Natural killer cell (primary cell): Measurements from ENCODE around the gene MAP2. TPM values are rescaled to one million over a fixed set of nuclear protein-coding genes. Genes with fewer than 3 reads are reported as not detected.

ENCODE experiments used
- ATAC-seq, 3 donors: fragments of 150-1000 bp in 2 of 3; fragments of 200-7000 bp in 1 of 3; cut with Tn5 transposase; 1 replicate in 1 of 3; 2 replicates in 2 of 3; pipeline ENCODE4 v1.10.0; 2021; ENCODE audit warnings: mild to moderate bottlenecking in 2 of 3, moderate library complexity in 2 of 3
- DNase-seq, 2 donors: peaks; one replicate each; pipeline versions ENCODE4 v3.0.0 to v3.0.0-alpha.2; 2013 to 2021; ENCODE audit warnings: mixed read lengths in 1 of 2
- H3K27ac ChIP-seq: one replicate; pipeline ENCODE4 v1.5.1; 2013; ENCODE audit warnings: mild to moderate bottlenecking, low read length
- H3K27me3 ChIP-seq: one replicate; pipeline ENCODE4 v1.6.1; 2013; ENCODE audit warnings: low read length; ENCODE audit not compliant: control insufficient read depth, insufficient read depth
- H3K36me3 ChIP-seq: one replicate; pipeline ENCODE4 v1.6.1; 2013; ENCODE audit warnings: low read length; ENCODE audit not compliant: control insufficient read depth, insufficient read depth
- H3K4me1 ChIP-seq: one replicate; pipeline ENCODE4 v1.6.1; 2013; ENCODE audit warnings: low read length; ENCODE audit not compliant: control insufficient read depth, insufficient read depth
- H3K4me3 ChIP-seq: one replicate; pipeline ENCODE4 v1.5.1; 2013; ENCODE audit warnings: low read length
- H3K9me3 ChIP-seq: one replicate; pipeline ENCODE4 v1.6.1; 2013; ENCODE audit warnings: low read length; ENCODE audit not compliant: control insufficient read depth, insufficient read depth
- H3K27ac Mint-ChIP-seq, 2 donors: one replicate each; pipeline ENCODE4 v1.8.0; 2022; ENCODE audit warnings: mild to moderate bottlenecking in 2 of 2, mixed read lengths in 2 of 2, moderate library complexity in 1 of 2
- H3K27me3 Mint-ChIP-seq, 2 donors: one replicate each; pipeline ENCODE4 v1.8.0; 2022; ENCODE audit warnings: low read depth in 2 of 2, mixed read lengths in 2 of 2
- H3K36me3 Mint-ChIP-seq: one replicate; pipeline ENCODE4 v1.8.0; 2022; ENCODE audit warnings: mixed read lengths
- H3K4me1 Mint-ChIP-seq, 2 donors: one replicate each; pipeline ENCODE4 v1.8.0; 2022; ENCODE audit warnings: mixed read lengths in 2 of 2
- H3K4me3 Mint-ChIP-seq: one replicate; pipeline ENCODE4 v1.8.0; 2022; ENCODE audit warnings: mild to moderate bottlenecking, moderate library complexity, mixed read lengths
- H3K9me3 Mint-ChIP-seq, 2 donors: one replicate each; pipeline ENCODE4 v1.8.0; 2022; ENCODE audit warnings: mixed read lengths in 2 of 2
- WGBS: methylation state at CpG from one replicate; pipeline ENCODE4 v1.1.7; 2013; ENCODE audit warnings: missing lambda C conversion rate; ENCODE audit not compliant: insufficient coverage; 5-methylcytosine and 5-hydroxymethylcytosine counted together
- intact Hi-C: fragments of 100-400 bp; cut with micrococcal nuclease; formaldehyde crosslinking; loops from one replicate; pipeline ENCODE4 v1.14.2; 2022
- total RNA-seq, 4 donors: library from RNA; stranded (reverse); fragments of 120-200 nt in 1 of 4; gene quantifications; one replicate each; pipeline versions ENCODE4 v1.2.3 to v1.2.4, GENCODE V29; 2013 to 2022
- TF ChIP-seq, protein P1 (sequence below): fragments of 200-600 bp; IDR thresholded peaks from one replicate; pipeline ENCODE4 v1.8.0; 2022; ENCODE audit warnings: antibody characterized with exemption

Gene MAP2
- total RNA-seq, 3 donors from 2014 or later (not counting 1 experiment from before 2014, with no cell fraction given): not detected

DNA sequence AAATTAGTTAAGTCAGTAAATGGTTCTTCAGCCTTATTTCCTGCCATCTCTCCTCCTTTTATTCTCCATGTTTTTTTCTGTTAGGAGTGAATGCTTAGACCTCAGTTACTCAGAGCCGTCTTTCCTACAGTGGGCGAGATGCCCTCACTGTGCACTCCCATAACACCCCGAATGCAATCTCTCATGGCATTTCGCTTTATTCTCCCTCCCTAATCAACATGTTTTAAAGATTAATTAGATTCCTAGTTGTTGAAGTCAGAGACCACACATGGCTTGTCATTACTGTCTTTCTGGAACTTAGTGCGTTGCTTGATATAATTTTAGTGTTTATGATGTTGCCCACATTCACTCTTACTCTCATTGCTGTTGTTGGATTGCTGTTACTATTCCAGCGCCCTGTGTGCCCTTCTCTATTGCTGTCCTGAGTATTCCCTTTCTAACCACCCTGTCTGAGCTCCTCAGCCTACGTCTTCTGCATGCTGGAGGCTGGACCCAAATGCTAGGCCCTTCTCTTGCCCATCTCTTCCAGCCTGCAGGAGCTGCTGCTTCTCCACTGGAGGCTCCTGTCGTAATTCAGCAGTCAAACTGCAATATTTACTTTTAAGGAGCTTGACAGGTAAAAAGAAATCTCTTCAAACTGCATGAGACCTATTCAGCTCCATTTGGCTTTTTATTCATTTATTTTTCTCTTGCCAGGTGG lies 99.3 kb downstream of the MAP2 start:
- intact Hi-C loops: no loop called here
- Histone ChIP-seq H3K4me3 (no peak overlapping the region), H3K36me3 (no peaks in the 10 kb centered on the region), H3K9me3 (no peaks in the 10 kb centered on the region), H3K4me1 (no peaks in the 10 kb centered on the region), H3K27me3 (no peaks in the 10 kb centered on the region), H3K27ac (no peak overlapping the region)
- Mint-ChIP-seq H3K4me1 (no peaks in the 10 kb centered on the region), H3K4me3 (no peak overlapping the region), H3K27ac (no peak overlapping the region), H3K36me3 (no peaks in the 10 kb centered on the region), H3K9me3 (no peaks in the 10 kb centered on the region), H3K27me3 (no peaks in the 10 kb centered on the region)
- ATAC-seq: no peak
- WGBS: 85% methylated on average over 8 of the region's 8 CpGs
- TF ChIP-seq, protein P1, sequence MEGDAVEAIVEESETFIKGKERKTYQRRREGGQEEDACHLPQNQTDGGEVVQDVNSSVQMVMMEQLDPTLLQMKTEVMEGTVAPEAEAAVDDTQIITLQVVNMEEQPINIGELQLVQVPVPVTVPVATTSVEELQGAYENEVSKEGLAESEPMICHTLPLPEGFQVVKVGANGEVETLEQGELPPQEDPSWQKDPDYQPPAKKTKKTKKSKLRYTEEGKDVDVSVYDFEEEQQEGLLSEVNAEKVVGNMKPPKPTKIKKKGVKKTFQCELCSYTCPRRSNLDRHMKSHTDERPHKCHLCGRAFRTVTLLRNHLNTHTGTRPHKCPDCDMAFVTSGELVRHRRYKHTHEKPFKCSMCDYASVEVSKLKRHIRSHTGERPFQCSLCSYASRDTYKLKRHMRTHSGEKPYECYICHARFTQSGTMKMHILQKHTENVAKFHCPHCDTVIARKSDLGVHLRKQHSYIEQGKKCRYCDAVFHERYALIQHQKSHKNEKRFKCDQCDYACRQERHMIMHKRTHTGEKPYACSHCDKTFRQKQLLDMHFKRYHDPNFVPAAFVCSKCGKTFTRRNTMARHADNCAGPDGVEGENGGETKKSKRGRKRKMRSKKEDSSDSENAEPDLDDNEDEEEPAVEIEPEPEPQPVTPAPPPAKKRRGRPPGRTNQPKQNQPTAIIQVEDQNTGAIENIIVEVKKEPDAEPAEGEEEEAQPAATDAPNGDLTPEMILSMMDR: no peak
- DNase-seq: no peak

DNA sequence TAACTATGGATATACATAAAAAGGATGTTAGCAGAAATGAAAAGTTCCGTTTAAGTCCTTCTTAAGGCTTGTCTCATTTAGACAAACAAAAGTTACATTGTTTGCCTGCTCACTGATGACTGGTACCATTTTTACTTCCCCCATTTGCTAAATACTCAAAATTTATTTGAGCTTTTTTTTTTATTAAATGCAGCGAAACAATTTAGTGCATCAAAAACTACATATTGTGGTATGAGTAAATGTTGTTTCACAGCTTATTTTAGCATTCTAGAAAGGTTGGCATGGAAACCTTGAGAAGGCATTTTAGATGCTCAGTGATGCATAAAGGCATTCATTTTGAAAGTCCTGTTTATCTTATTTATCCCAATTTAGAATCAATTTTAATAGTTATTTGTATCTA lies 100.0 kb downstream of the MAP2 start:
- no peaks in the 10 kb centered on the region for H3K9me3 ChIP-seq
- H3K4me3 Mint-ChIP-seq: no peak overlapping the region
- WGBS: 57% methylated on average over 1 of the region's 2 CpGs
- ATAC-seq: no peak
- H3K4me1 ChIP-seq: no peaks in the 10 kb centered on the region
- no peaks in the 10 kb centered on the region for H3K27me3 Mint-ChIP-seq
- no peak overlapping the region for H3K27ac ChIP-seq
- H3K4me1 Mint-ChIP-seq: no peaks in the 10 kb centered on the region
- H3K9me3 Mint-ChIP-seq: peaks cover 0 to under 1% of the 10 kb centered on the region in 2 donors
- no peaks in the 10 kb centered on the region for H3K36me3 Mint-ChIP-seq
- intact Hi-C loops: no loop called here
- no peak for DNase-seq
- no peak overlapping the region for H3K27ac Mint-ChIP-seq
- no peak overlapping the region for H3K4me3 ChIP-seq
- no peaks in the 10 kb centered on the region for H3K36me3 ChIP-seq
- no peaks in the 10 kb centered on the region for H3K27me3 ChIP-seq
- TF ChIP-seq, protein P1: no peak

DNA sequence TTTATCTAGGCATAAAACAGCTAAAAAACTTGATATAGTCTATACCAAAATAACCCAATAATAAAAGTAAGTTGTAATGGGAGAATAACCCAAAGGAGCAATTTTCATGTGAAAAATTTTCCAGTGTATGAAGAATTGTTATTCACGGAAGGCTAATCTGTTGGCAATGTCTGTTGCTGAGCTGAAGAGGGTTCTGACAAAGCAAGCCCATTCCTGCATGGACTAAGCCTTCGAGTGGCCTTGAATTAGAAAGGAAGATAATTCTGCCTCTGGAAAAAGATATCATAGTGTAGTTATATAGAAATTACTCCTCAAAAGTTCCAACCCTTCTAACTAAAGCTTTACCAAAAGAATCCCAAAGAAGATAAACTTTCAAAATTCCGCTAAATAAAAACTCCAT lies 101.5 kb downstream of the MAP2 start:
- Histone ChIP-seq H3K27ac (no peak overlapping the region), H3K4me3 (no peak overlapping the region), H3K4me1 (no peaks in the 10 kb centered on the region), H3K27me3 (no peaks in the 10 kb centered on the region), H3K36me3 (no peaks in the 10 kb centered on the region), H3K9me3 (no peaks in the 10 kb centered on the region)
- H3K36me3 Mint-ChIP-seq: no peaks in the 10 kb centered on the region
- no peak for ATAC-seq
- no peak for DNase-seq
- peaks cover 0 to 3% of the 10 kb centered on the region in 2 donors for H3K9me3 Mint-ChIP-seq
- no peaks in the 10 kb centered on the region for H3K27me3 Mint-ChIP-seq
- TF ChIP-seq, protein P1: no peak
- no peak overlapping the region for H3K27ac Mint-ChIP-seq
- no peaks in the 10 kb centered on the region for H3K4me1 Mint-ChIP-seq
- intact Hi-C loops: no loop called here
- H3K4me3 Mint-ChIP-seq: no peak overlapping the region
- 58% methylated on average over 2 of the region's 3 CpGs for WGBS

DNA sequence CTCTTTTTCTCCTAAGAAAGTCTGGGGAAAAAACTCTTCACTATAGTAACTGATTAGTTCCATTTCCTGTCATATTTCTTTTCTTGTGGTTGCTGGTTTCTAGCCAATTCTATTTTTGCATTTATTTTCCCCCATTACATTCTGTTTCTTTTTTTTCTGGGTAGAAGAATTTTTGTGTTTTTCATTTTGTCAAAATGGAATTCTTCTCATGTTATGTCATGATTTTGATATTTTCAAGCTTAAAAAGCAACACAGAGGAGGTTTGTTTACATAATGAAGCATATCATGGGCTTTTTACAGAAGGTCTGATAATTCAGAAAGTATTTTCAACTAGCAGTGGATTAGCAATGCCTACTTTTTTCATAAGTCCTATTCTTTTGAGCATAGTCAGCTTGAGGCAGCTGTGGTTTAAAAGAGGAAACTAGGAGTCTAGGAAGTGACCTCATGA lies 102.0 kb downstream of the MAP2 start:
- no peak overlapping the region for H3K4me3 Mint-ChIP-seq
- Histone ChIP-seq H3K4me3 (no peak overlapping the region), H3K4me1 (no peaks in the 10 kb centered on the region), H3K27ac (peak overlapping the region; percentile 25), H3K36me3 (no peaks in the 10 kb centered on the region), H3K9me3 (no peaks in the 10 kb centered on the region), H3K27me3 (no peaks in the 10 kb centered on the region)
- H3K36me3 Mint-ChIP-seq: no peaks in the 10 kb centered on the region
- intact Hi-C loops: no loop called here
- ATAC-seq: no peak
- no peak for DNase-seq
- H3K4me1 Mint-ChIP-seq: no peaks in the 10 kb centered on the region
- H3K27me3 Mint-ChIP-seq: no peaks in the 10 kb centered on the region
- TF ChIP-seq, protein P1: no peak
- H3K9me3 Mint-ChIP-seq: peaks cover 0 to 3% of the 10 kb centered on the region in 2 donors
- no peak overlapping the region for H3K27ac Mint-ChIP-seq
